Measurements from ENCODE around the gene TET3. TPM values are rescaled to one million over a fixed set of nuclear protein-coding genes. Genes with fewer than 3 reads are reported as not detected.

Gene TET3
- polyA plus RNA-seq, 1 donor (not counting 4 experiments of a cell fraction or from before 2014, with no cell fraction given) = 2.9 TPM

- dilution Hi-C loops (cut with MboI; ENCODE audit: extremely low pct_ligation_motif_present, low sequenced_read_pairs) = no loop called here
- TF ChIP-seq CTCF (optimal IDR thresholded peaks at IDR 0.05 in 1 of 3, IDR thresholded peaks at IDR 0.05 in 1 of 3, conservative IDR thresholded peaks at IDR 0.05 in 1 of 3; ENCODE audit: extremely low read depth in 1 of 3, insufficient read depth in 2 of 3, low read length in 3 of 3) (no peak), EZH2 (IDR thresholded peaks at IDR 0.05; ENCODE audit: low read length) (no peak)
- Histone ChIP-seq H3K4me2 (ENCODE audit: control insufficient read depth, extremely low read depth, insufficient read depth, low read depth, low read length) (no peak overlapping the region), H2AFZ (ENCODE audit: control insufficient read depth, low read length) (no peak overlapping the region), H3K36me3 (ENCODE audit: control insufficient read depth in 2 of 2, extremely low read depth in 1 of 2, insufficient read depth in 2 of 2, low read length in 2 of 2) (peaks cover 22 to 46% of the 10 kb centered on the region in 2 experiments), H4K20me1 (ENCODE audit: control insufficient read depth, extremely low read depth, insufficient read depth, low read length) (peaks cover 4% of the 10 kb centered on the region), H3K79me2 (ENCODE audit: control insufficient read depth, insufficient read depth, low read length) (peaks cover 46% of the 10 kb centered on the region), H3K27ac (ENCODE audit: control insufficient read depth, insufficient read depth, low read length) (no peak overlapping the region), H3K9ac (ENCODE audit: control insufficient read depth, extremely low read depth, insufficient read depth, low read length) (no peak overlapping the region), H3K9me1 (ENCODE audit: control insufficient read depth, extremely low read depth, insufficient read depth, low read length) (no peaks in the 10 kb centered on the region), H3K27me3 (ENCODE audit: control insufficient read depth, extremely low read depth, insufficient read depth, low read length) (no peaks in the 10 kb centered on the region), H3K4me3 (ENCODE audit: control insufficient read depth in 2 of 3, extremely low read depth in 1 of 3, insufficient read depth in 2 of 3, low read depth in 1 of 3, low read length in 3 of 3) (no peak overlapping the region), H3K4me1 (ENCODE audit: control insufficient read depth, extremely low read depth, insufficient read depth, low read length) (peaks cover 9% of the 10 kb centered on the region), H3K9me3 (ENCODE audit: control insufficient read depth, low read depth, low read length) (no peaks in the 10 kb centered on the region)
- DNase-seq (ENCODE audit: low read depth, low spot score) (no peak), FAIRE-seq (no peak)
These were observed 37.2 kb upstream of the TET3 start for GRCh38 chr2:73947412-73948018.

GRCh38 chr2:73949802-73950201 lies 34.9 kb upstream of the TET3 start:
- no peak for FAIRE-seq
- no peaks in the 10 kb centered on the region for H3K27me3 ChIP-seq (ENCODE audit: control insufficient read depth, extremely low read depth, insufficient read depth, low read length)
- H3K9ac ChIP-seq (ENCODE audit: control insufficient read depth, extremely low read depth, insufficient read depth, low read length) = no peak overlapping the region
- no peak overlapping the region for H3K4me2 ChIP-seq (ENCODE audit: control insufficient read depth, extremely low read depth, insufficient read depth, low read depth, low read length)
- peaks cover 5% of the 10 kb centered on the region for H4K20me1 ChIP-seq (ENCODE audit: control insufficient read depth, extremely low read depth, insufficient read depth, low read length)
- no peak for DNase-seq (ENCODE audit: low read depth, low spot score)
- no peaks in the 10 kb centered on the region for H3K9me3 ChIP-seq (ENCODE audit: control insufficient read depth, low read depth, low read length)
- H3K27ac ChIP-seq (ENCODE audit: control insufficient read depth, insufficient read depth, low read length) = no peak overlapping the region
- H3K4me1 ChIP-seq (ENCODE audit: control insufficient read depth, extremely low read depth, insufficient read depth, low read length) = peaks cover 13% of the 10 kb centered on the region
- no peak overlapping the region for H3K4me3 ChIP-seq (ENCODE audit: control insufficient read depth in 2 of 3, extremely low read depth in 1 of 3, insufficient read depth in 2 of 3, low read depth in 1 of 3, low read length in 3 of 3)
- no peak overlapping the region for H2AFZ ChIP-seq (ENCODE audit: control insufficient read depth, low read length)
- no peaks in the 10 kb centered on the region for H3K9me1 ChIP-seq (ENCODE audit: control insufficient read depth, extremely low read depth, insufficient read depth, low read length)
- H3K79me2 ChIP-seq (ENCODE audit: control insufficient read depth, insufficient read depth, low read length) = peaks cover 34% of the 10 kb centered on the region
- TF ChIP-seq EZH2 (IDR thresholded peaks at IDR 0.05; ENCODE audit: low read length) = no peak
- no peak for TF ChIP-seq CTCF (optimal IDR thresholded peaks at IDR 0.05 in 1 of 3, IDR thresholded peaks at IDR 0.05 in 1 of 3, conservative IDR thresholded peaks at IDR 0.05 in 1 of 3; ENCODE audit: extremely low read depth in 1 of 3, insufficient read depth in 2 of 3, low read length in 3 of 3)
- dilution Hi-C loops (cut with MboI; ENCODE audit: extremely low pct_ligation_motif_present, low sequenced_read_pairs) = no loop called here
- H3K36me3 ChIP-seq (ENCODE audit: control insufficient read depth in 2 of 2, extremely low read depth in 1 of 2, insufficient read depth in 2 of 2, low read length in 2 of 2) = peaks cover 31 to 54% of the 10 kb centered on the region in 2 experiments

Measured in keratinocyte (primary cell).